Spleen (tissue), 11 donors: ENCODE measurements around the gene ETV6. TPM values are rescaled to one million over a fixed set of nuclear protein-coding genes. Genes with fewer than 3 reads are reported as not detected.
A peak's percentile ranks its signal among the peaks of the same experiment; 100 is the strongest.

ENCODE experiments used
- DNase-seq: peaks from one replicate; pipeline ENCODE4 v3.0.0-alpha.2; 2020
- H3K27ac ChIP-seq, 8 donors: fragments of 200-600 bp; sonication (generic) in 7 of 8; 1 replicate in 4 of 8; 2 replicates in 4 of 8; pipeline versions ENCODE4 v1.5.0 to v1.8.0; 2016 to 2021; ENCODE audit warnings: inconsistent platforms in 4 of 8, mild to moderate bottlenecking in 4 of 8, moderate library complexity in 1 of 8
- H3K27me3 ChIP-seq, 7 donors: fragments of 200-600 bp; sonication (generic) in 6 of 7; replicated peaks in 1 of 7; 1 replicate in 4 of 7; 2 replicates in 3 of 7; pipeline versions ENCODE4 v1.5.0 to v1.8.0; 2016 to 2021; ENCODE audit warnings: inconsistent platforms in 3 of 7, mild to moderate bottlenecking in 1 of 7
- H3K36me3 ChIP-seq, 6 donors: fragments of 200-600 bp; sonication (generic) in 5 of 6; 1 replicate in 4 of 6; 2 replicates in 2 of 6; pipeline versions ENCODE4 v1.5.0 to v1.8.0; 2016 to 2021; ENCODE audit warnings: inconsistent platforms in 2 of 6
- H3K4me1 ChIP-seq, 6 donors: fragments of 200-600 bp; sonication (generic) in 5 of 6; 1 replicate in 3 of 6; 2 replicates in 3 of 6; pipeline versions ENCODE4 v1.5.0 to v1.8.0; 2016 to 2021; ENCODE audit warnings: inconsistent platforms in 3 of 6
- H3K4me3 ChIP-seq, 8 donors: fragments of 200-600 bp; sonication (generic) in 7 of 8; 1 replicate in 4 of 8; 2 replicates in 4 of 8; pipeline versions ENCODE4 v1.5.0 to v1.8.0; 2016 to 2021; ENCODE audit warnings: inconsistent platforms in 4 of 8, mild to moderate bottlenecking in 4 of 8, moderate library complexity in 2 of 8
- H3K9me3 ChIP-seq, 8 donors: fragments of 200-600 bp; sonication (generic) in 7 of 8; 1 replicate in 4 of 8; 2 replicates in 4 of 8; pipeline versions ENCODE4 v1.5.0 to v1.8.0; 2016 to 2021; ENCODE audit warnings: inconsistent platforms in 4 of 8
- CTCF ChIP-seq, 11 experiments: fragments of 200-600 bp in 7 of 11; fragments of 450-650 bp in 4 of 11; sonication (generic) in 4 of 11; IDR thresholded peaks in 8 of 11; conservative IDR thresholded peaks in 3 of 11; 1 replicate in 7 of 11; 2 replicates in 4 of 11; pipeline versions ENCODE4 v1.4.0 to v1.8.0; 2016 to 2021; ENCODE audit warnings: antibody characterized with exemption in 11 of 11, inconsistent platforms in 4 of 11, mild to moderate bottlenecking in 1 of 11
- POLR2A ChIP-seq, 3 donors: fragments of 450-650 bp; IDR thresholded peaks; one replicate each; pipeline ENCODE4 v1.5.1; 2017; ENCODE audit warnings: antibody characterized with exemption in 3 of 3, mild to moderate bottlenecking in 1 of 3
- POLR2AphosphoS5 ChIP-seq, 3 donors: sonication (generic); formaldehyde crosslinking; IDR thresholded peaks; one replicate each; pipeline ENCODE4 v1.5.1; 2017; ENCODE audit warnings: antibody characterized with exemption in 3 of 3
- whole genome bisulfite sequencing, 5 donors: extraction: QIAGEN DNeasy Blood & Tissue Kit in 3 of 5; methylation state at CpG; one replicate each; pipeline versions ENCODE4 v1.1.5 to v1.1.7; 2013 to 2018; 5-methylcytosine and 5-hydroxymethylcytosine counted together
- intact Hi-C: fragments of 100-400 bp; cut with DNase I; formaldehyde crosslinking; loops from one replicate; pipeline ENCODE4 v1.15.0; 2023; ENCODE audit warnings: low total_unique reads
- polyA plus RNA-seq, 3 donors: library from polyadenylated mRNA; stranded (reverse); fragments of 200-250 nt; gene quantifications; one replicate each; pipeline ENCODE4 v1.2.1, GENCODE V29; 2013
- total RNA-seq, 7 donors: library from RNA; depleted of rRNA in 3 of 7; stranded (reverse); fragments of >200 nt in 3 of 7; fragmentation: NEBNext Ultra II Directional in 4 of 7; extraction: Animal tissue kit (Norgen Biotek cat#: 25700) in 4 of 7; gene quantifications; one replicate each; pipeline versions ENCODE4 v1.1.0 to v1.2.1, GENCODE V29; 2016 to 2021
- donor health status: healthy with polysubstance abuse.
- donor health status: DM: no; HTN: no; CAD: no; lungs with moderate emphysema.
- donor health status: DM: no; HTN: no; CAD: no.
- donor health status: Bipolar disorder and iron deficiency.
- donor health status: healthy.
- donor health status: DM: no; HTN: no; CAD: no.
- donor health status: DM: yes; HTN: yes; CAD: no.

Gene ETV6
- total and polyA plus RNA-seq, 10 donors = 7.2 to 116 (median 57.8) TPM

DNA sequence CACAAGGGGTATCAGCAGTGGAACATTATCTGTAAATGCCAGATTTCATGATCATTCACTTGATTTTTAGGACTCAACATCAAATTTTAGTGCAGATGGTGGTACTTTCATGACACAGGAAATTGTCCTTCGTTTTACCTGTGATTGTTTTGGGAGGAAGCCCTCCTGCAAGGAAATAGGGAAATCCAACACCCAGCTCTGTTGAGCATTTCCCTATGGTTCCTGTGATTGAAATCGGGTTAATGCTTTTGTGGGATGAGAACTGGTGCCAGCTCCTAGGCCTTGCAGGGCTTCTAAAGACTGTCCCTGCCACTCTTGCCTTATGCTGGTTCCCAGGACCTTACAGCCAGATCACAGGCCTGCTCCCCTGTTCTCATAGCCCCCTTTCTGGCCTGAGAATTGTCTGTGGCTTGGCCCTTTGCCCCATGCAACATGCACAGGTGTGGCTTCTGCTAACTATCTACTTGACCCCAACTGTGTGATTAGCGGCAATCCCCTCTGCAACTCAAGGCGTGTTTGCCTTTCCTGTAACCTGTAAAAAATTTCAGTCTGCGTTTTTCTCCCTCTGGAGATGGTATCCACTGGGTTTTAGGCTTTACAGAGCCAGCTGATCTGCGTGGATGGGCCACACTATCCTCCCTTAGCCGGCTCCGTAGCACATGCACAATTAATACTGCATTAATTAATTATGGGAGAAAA is 112.5 kb downstream of the ETV6 start:
- H3K27ac ChIP-seq = peak overlapping the region; percentile 30 to 93 (median 67)
- WGBS, 5 donors = 54 to 68% (median 61%) methylated on average over 8 of the region's 8 CpGs

GRCh38 chr12:11762723-11763326 is 113.4 kb downstream of the ETV6 start:
- TF ChIP-seq CTCF (IDR thresholded peaks at IDR 0.05 in 8 of 11, conservative IDR thresholded peaks at IDR 0.05 in 3 of 11) (no peak), POLR2A (IDR thresholded peaks at IDR 0.05) (no peak), POLR2AphosphoS5 (IDR thresholded peaks at IDR 0.05) (peak in 1 of 3 donors; percentile 33)
- intact Hi-C loops = no loop called here
- H3K27ac ChIP-seq = peak overlapping the region in 7 of 8 donors; percentile 33 to 93 (median 86)
- H3K9me3 ChIP-seq = no peaks in the 10 kb centered on the region
- WGBS, 5 donors = 55 to 63% (median 60%) methylated on average over 9 of the region's 9 CpGs
- H3K4me3 ChIP-seq = no peak overlapping the region
- no peaks in the 10 kb centered on the region for H3K27me3 ChIP-seq
- peaks cover 0 to 6% (median 0%) of the 10 kb centered on the region in 6 donors for H3K36me3 ChIP-seq
- H3K4me1 ChIP-seq = peaks cover 55 to 91% (median 81%) of the 10 kb centered on the region in 6 donors
- DNase-seq = no peak

More for the DNA sequence above, 112.5 kb downstream of the ETV6 start:
- no peak for DNase-seq
- Histone ChIP-seq H3K4me1 (peaks cover 49 to 91% (median 77%) of the 10 kb centered on the region in 6 donors), H3K36me3 (peaks cover 0 to 9% (median under 1%) of the 10 kb centered on the region in 6 donors), H3K9me3 (no peaks in the 10 kb centered on the region), H3K4me3 (no peak overlapping the region), H3K27me3 (no peaks in the 10 kb centered on the region)
- intact Hi-C loops = no loop called here
- no peak for TF ChIP-seq POLR2AphosphoS5 (IDR thresholded peaks at IDR 0.05)
- no peak for TF ChIP-seq POLR2A (IDR thresholded peaks at IDR 0.05)
- no peak for TF ChIP-seq CTCF (IDR thresholded peaks at IDR 0.05 in 8 of 11, conservative IDR thresholded peaks at IDR 0.05 in 3 of 11)

DNA sequence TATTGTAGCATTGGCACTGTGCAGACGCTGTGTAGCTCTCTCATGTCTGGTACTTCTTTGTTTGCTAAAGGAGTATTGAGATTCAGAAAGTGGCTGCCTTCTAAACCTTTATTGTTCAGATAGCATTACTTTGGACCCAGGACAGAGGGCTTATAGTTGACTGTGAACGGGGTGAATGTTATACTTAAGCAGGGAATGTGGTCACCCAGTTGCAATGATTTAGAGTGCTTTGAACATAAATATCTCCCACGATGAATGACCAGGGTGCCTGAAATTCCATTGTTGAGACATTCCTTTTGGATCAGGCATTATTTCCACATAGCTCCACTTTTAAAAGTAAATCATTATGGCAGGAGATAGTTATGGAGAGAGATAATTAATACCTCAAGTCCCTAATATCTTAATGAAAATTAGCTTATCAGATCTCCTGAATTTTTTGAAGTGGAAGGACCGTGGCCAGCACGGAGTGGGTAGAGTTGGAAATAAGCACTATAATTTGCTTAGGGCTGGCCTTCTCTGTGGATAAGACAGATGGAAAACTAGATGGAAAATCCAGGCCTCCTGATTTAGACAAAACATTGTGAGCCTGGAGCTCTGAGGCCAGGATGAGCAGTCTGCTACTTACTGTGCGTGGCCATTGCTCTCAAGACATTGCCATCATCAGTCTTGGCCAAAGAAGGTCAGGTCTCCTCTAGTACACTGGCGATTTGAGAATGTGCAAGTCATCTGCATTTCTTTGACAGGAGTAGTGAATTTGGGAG is 114.5 kb downstream of the ETV6 start:
- H3K36me3 ChIP-seq = peaks cover 0 to 6% (median 0%) of the 10 kb centered on the region in 6 donors

More for the DNA sequence above, 114.5 kb downstream of the ETV6 start:
- Histone ChIP-seq H3K27me3 (no peaks in the 10 kb centered on the region), H3K9me3 (no peaks in the 10 kb centered on the region), H3K4me3 (no peak overlapping the region), H3K27ac (peak overlapping the region in 6 of 8 donors; percentile 33 to 93 (median 88)), H3K4me1 (peaks cover 44 to 91% (median 76%) of the 10 kb centered on the region in 6 donors)
- no peak for TF ChIP-seq POLR2AphosphoS5 (IDR thresholded peaks at IDR 0.05)
- TF ChIP-seq CTCF (IDR thresholded peaks at IDR 0.05 in 8 of 11, conservative IDR thresholded peaks at IDR 0.05 in 3 of 11) = no peak
- TF ChIP-seq POLR2A (IDR thresholded peaks at IDR 0.05) = no peak
- DNase-seq = no peak
- intact Hi-C loops = no loop called here
- WGBS, 5 donors = 72 to 95% (median 84%) methylated on average over 7 of the region's 7 CpGs
